ENCODE data around the gene UBTD2. TPM values are rescaled to one million over a fixed set of nuclear protein-coding genes. Genes with fewer than 3 reads are reported as not detected.

The UBTD2 gene
- total and polyA plus RNA-seq, 9 of the 15 experiments (the other 6 are each of a cell fraction or from before 2014, with no cell fraction given), result 0.01 to 0.46 (median 0.15) TPM; not detected in 1

- H3K4me1 ChIP-seq (replicated peaks in 1 of 2; ENCODE audit: control insufficient read depth in 2 of 2, insufficient read depth in 2 of 2, low read length in 2 of 2), result no peaks in the 10 kb centered on the region
- H3K36me3 ChIP-seq (ENCODE audit: control insufficient read depth, insufficient read depth, low read length), result no peaks in the 10 kb centered on the region
- no peaks in the 10 kb centered on the region for H3K79me2 ChIP-seq (ENCODE audit: control insufficient read depth, insufficient read depth, low read length)
- no peak for ATAC-seq
- POLR2A ChIA-PET, result interaction anchor here (0.6 to 1.6 kb wide), 2 partner anchors 9 to 1606 kb away, joined by 3 to 6 read pairs; no protein-coding TSS in a partner anchor
- no peak overlapping the region for H2AFZ ChIP-seq (ENCODE audit: low read depth, low read length)
- no peak overlapping the region for H3K9ac ChIP-seq (ENCODE audit: insufficient read depth in 1 of 2, low read depth in 2 of 2, low read length in 2 of 2)
- under 1% methylated on average over 10 of the region's 10 CpGs for WGBS (ENCODE audit: insufficient coverage, low coverage, missing lambda C conversion rate)
- CTCF ChIA-PET (ENCODE audit: low intra/inter-chr PET ratio), result no interaction called here
- DNase-seq (ENCODE audit: extremely low read depth in 1 of 4, low spot score in 3 of 4), result no peak
- no peaks in the 10 kb centered on the region for H3K9me1 ChIP-seq (ENCODE audit: control insufficient read depth, insufficient read depth, low read length)
- no peak for FAIRE-seq
- H3K27ac ChIP-seq (ENCODE audit: extremely low read depth, low read depth, low read length), result no peak overlapping the region
- H3K4me3 ChIP-seq, result no peak overlapping the region
- peaks cover 7 to 23% of the 10 kb centered on the region in 2 experiments; a peak in 4 of 5 replicates for H3K27me3 ChIP-seq (ENCODE audit: control insufficient read depth in 2 of 2, insufficient read depth in 2 of 2, low read length in 2 of 2)
- in situ Hi-C loops (cut with MboI) (no loop called here), intact Hi-C loops (cut with micrococcal nuclease) (no loop called here)
- H3K9me3 ChIP-seq (replicated peaks; ENCODE audit: control insufficient read depth, insufficient read depth, low read depth, low read length), result no peaks in the 10 kb centered on the region
- no peak overlapping the region for H3K4me2 ChIP-seq (ENCODE audit: insufficient read depth, low read length)
- H4K20me1 ChIP-seq (replicated peaks; ENCODE audit: control insufficient read depth, insufficient read depth, low read length), result no peaks in the 10 kb centered on the region
- no TSS peak for BruUV-seq (replicated peaks)
- TF ChIP-seq ZNF592 (IDR thresholded peaks at IDR 0.05) (no peak), PHB (CRISPR knock-in tag; IDR thresholded peaks at IDR 0.05) (no peak), SLC30A9 (CRISPR knock-in tag; IDR thresholded peaks at IDR 0.05) (no peak), HNRNPUL1 (IDR thresholded peaks at IDR 0.05; ENCODE audit: low read length) (no peak), NCOR1 (IDR thresholded peaks at IDR 0.05) (no peak)
- TF ChIP-seq, protein P1, sequence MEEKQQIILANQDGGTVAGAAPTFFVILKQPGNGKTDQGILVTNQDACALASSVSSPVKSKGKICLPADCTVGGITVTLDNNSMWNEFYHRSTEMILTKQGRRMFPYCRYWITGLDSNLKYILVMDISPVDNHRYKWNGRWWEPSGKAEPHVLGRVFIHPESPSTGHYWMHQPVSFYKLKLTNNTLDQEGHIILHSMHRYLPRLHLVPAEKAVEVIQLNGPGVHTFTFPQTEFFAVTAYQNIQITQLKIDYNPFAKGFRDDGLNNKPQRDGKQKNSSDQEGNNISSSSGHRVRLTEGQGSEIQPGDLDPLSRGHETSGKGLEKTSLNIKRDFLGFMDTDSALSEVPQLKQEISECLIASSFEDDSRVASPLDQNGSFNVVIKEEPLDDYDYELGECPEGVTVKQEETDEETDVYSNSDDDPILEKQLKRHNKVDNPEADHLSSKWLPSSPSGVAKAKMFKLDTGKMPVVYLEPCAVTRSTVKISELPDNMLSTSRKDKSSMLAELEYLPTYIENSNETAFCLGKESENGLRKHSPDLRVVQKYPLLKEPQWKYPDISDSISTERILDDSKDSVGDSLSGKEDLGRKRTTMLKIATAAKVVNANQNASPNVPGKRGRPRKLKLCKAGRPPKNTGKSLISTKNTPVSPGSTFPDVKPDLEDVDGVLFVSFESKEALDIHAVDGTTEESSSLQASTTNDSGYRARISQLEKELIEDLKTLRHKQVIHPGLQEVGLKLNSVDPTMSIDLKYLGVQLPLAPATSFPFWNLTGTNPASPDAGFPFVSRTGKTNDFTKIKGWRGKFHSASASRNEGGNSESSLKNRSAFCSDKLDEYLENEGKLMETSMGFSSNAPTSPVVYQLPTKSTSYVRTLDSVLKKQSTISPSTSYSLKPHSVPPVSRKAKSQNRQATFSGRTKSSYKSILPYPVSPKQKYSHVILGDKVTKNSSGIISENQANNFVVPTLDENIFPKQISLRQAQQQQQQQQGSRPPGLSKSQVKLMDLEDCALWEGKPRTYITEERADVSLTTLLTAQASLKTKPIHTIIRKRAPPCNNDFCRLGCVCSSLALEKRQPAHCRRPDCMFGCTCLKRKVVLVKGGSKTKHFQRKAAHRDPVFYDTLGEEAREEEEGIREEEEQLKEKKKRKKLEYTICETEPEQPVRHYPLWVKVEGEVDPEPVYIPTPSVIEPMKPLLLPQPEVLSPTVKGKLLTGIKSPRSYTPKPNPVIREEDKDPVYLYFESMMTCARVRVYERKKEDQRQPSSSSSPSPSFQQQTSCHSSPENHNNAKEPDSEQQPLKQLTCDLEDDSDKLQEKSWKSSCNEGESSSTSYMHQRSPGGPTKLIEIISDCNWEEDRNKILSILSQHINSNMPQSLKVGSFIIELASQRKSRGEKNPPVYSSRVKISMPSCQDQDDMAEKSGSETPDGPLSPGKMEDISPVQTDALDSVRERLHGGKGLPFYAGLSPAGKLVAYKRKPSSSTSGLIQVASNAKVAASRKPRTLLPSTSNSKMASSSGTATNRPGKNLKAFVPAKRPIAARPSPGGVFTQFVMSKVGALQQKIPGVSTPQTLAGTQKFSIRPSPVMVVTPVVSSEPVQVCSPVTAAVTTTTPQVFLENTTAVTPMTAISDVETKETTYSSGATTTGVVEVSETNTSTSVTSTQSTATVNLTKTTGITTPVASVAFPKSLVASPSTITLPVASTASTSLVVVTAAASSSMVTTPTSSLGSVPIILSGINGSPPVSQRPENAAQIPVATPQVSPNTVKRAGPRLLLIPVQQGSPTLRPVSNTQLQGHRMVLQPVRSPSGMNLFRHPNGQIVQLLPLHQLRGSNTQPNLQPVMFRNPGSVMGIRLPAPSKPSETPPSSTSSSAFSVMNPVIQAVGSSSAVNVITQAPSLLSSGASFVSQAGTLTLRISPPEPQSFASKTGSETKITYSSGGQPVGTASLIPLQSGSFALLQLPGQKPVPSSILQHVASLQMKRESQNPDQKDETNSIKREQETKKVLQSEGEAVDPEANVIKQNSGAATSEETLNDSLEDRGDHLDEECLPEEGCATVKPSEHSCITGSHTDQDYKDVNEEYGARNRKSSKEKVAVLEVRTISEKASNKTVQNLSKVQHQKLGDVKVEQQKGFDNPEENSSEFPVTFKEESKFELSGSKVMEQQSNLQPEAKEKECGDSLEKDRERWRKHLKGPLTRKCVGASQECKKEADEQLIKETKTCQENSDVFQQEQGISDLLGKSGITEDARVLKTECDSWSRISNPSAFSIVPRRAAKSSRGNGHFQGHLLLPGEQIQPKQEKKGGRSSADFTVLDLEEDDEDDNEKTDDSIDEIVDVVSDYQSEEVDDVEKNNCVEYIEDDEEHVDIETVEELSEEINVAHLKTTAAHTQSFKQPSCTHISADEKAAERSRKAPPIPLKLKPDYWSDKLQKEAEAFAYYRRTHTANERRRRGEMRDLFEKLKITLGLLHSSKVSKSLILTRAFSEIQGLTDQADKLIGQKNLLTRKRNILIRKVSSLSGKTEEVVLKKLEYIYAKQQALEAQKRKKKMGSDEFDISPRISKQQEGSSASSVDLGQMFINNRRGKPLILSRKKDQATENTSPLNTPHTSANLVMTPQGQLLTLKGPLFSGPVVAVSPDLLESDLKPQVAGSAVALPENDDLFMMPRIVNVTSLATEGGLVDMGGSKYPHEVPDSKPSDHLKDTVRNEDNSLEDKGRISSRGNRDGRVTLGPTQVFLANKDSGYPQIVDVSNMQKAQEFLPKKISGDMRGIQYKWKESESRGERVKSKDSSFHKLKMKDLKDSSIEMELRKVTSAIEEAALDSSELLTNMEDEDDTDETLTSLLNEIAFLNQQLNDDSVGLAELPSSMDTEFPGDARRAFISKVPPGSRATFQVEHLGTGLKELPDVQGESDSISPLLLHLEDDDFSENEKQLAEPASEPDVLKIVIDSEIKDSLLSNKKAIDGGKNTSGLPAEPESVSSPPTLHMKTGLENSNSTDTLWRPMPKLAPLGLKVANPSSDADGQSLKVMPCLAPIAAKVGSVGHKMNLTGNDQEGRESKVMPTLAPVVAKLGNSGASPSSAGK (IDR thresholded peaks at IDR 0.05), result no peak
These were observed 17.4 kb downstream of the UBTD2 start for GRCh38 chr5:172266071-172266675.
